Heart left ventricle (tissue), 13 donors: Measurements from ENCODE around the gene CDCP2.

Source experiments
- CTCF ChIP-seq, 12 donors: fragments of 200-600 bp; sonication (generic) in 4 of 12; IDR thresholded peaks; one replicate each; pipeline versions ENCODE4 v1.5.0 to v1.8.0; 2018 to 2022; ENCODE audit warnings: antibody characterized with exemption in 12 of 12, mild to moderate bottlenecking in 5 of 12
- POLR2A ChIP-seq, 2 donors: fragments of 450-650 bp; IDR thresholded peaks; one replicate each; pipeline ENCODE4 v1.6.1; 2017; ENCODE audit warnings: antibody characterized with exemption in 2 of 2, mild to moderate bottlenecking in 2 of 2, moderate library complexity in 2 of 2
- donor health status: ischemic (EF 13 %, LVEDD 7.1; RV severe dilation, severe dysfunction).
- donor health status: DM: no; HTN: yes; CAD: no.
- donor health status: DM: no; HTN: no; CAD: no.
- donor health status: ischemic (EF 25% LVEDD 6.9; RV normal size, moderate dysfunction).
- donor health status: ischemic (EF 25% LVEDD 5.7; RV mildly dilated, moderate dysfunction).
- donor health status: ischemic (EF 35%, LVEDD 5.7; RV mildly dilated, moderate dysfunction).
- donor health status: nonischemic (EF 11% LVEDD 7.7; RV severe dilation, severe dysfunction).
- donor health status: DM: yes; HTN: yes; CAD: no.
- donor health status: PGD.
- donor health status: ischemic (EF 29% LVEDD 5.4; RV normal size, mild dysfunction).
- donor health status: nonischemic (EF 23%, LVEDD 6.1; RV moderate dilation, normal function).

GRCh38 chr1:54120018-54120697 is 32.6 kb downstream of the CDCP2 start:
- TF ChIP-seq CTCF (IDR thresholded peaks at IDR 0.05) (no peak), POLR2A (IDR thresholded peaks at IDR 0.05) (no peak)
